Endometrium (tissue), 2 donors: ENCODE results near the gene DRAM1.

Experiments
- FAIRE-seq: peaks from 2 replicates; lab custom pipeline; 2012; peaks lifted over from hg19 to GRCh38; lab: Jason Lieb, UNC
- donor health status: control.
- donor health status: control.

Gene DRAM1

GRCh38 chr12:101941306-101942249, 64.2 kb downstream of the DRAM1 start:
- FAIRE-seq, result no peak

- FAIRE-seq, result no peak
Observed at GRCh38 chr12:101942250-101942605, 64.8 kb downstream of the DRAM1 start.

GRCh38 chr12:101945369-101946232, 68.2 kb downstream of the DRAM1 start:
- no peak for FAIRE-seq

GRCh38 chr12:101946233-101946611, 68.8 kb downstream of the DRAM1 start:
- FAIRE-seq, result no peak

- FAIRE-seq, result no peak
Observed at GRCh38 chr12:101947316-101947715, 69.9 kb downstream of the DRAM1 start.

GRCh38 chr12:101948365-101948764, 71.0 kb downstream of the DRAM1 start:
- no peak for FAIRE-seq

GRCh38 chr12:101951002-101951670, 73.8 kb downstream of the DRAM1 start:
- no peak for FAIRE-seq

GRCh38 chr12:101954113-101954512, 76.7 kb downstream of the DRAM1 start:
- FAIRE-seq, result no peak

- no peak for FAIRE-seq
Observed at GRCh38 chr12:101954676-101955075, 77.3 kb downstream of the DRAM1 start.

GRCh38 chr12:101957252-101957959, 80.0 kb downstream of the DRAM1 start:
- no peak for FAIRE-seq

- FAIRE-seq, result no peak
Observed at GRCh38 chr12:101959607-101960006, 82.2 kb downstream of the DRAM1 start.

GRCh38 chr12:101962486-101962885, 85.1 kb downstream of the DRAM1 start:
- FAIRE-seq, result no peak

GRCh38 chr12:101963697-101964096, 86.3 kb downstream of the DRAM1 start:
- FAIRE-seq, result no peak

- no peak for FAIRE-seq
Observed at GRCh38 chr12:101966496-101966895, 89.1 kb downstream of the DRAM1 start.

- FAIRE-seq, result no peak
Observed at GRCh38 chr12:101967506-101967905, 90.1 kb downstream of the DRAM1 start.

GRCh38 chr12:101968770-101969169, 91.4 kb downstream of the DRAM1 start:
- FAIRE-seq, result no peak
